Measurements from ENCODE around the gene ANAPC16. TPM values are rescaled to one million over a fixed set of nuclear protein-coding genes. Genes with fewer than 3 reads are reported as not detected.

The ANAPC16 gene
- total RNA-seq, 1 donor from 2014 or later, result 105 TPM

DNA sequence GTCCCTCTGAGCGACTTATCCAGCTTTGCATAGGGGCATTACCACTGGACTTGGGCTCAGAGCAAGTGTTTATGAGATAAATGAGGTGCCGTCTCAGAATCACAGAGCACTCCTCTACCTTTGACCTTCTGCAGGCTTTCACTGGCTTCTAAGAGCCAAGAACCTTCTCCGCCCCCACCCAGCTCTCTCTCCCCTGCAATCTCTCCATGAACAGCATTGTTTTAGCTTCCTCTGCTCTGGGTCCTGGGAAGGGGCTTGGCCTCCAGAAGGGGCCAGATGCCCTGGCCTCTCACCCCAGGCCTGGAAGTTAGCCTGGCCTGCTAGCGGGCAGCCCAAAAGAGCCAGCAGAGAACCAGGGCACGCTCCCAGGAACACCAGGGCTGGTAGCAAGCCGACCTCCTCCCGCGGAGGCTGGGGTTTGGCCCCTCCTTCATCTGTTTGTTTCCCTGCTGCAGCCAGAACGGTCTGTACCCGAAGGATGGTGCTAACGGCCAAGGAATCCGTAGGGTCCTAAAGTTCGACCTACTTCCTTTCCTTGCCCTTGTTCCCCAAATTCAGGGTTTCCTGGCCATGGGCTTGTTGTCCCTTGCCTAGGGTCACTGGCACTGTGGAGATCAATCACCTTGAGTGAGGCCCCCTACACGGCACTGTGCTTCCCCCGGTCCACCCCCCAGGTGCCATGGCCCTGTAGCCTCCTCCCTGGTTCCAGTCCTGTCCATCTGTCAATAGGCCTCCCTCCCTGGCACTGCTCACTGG, 39.2 kb downstream of the ANAPC16 start:
- no peak for DNase-seq (ENCODE audit: low read depth)
- no peak overlapping the region for H3K4me3 ChIP-seq (ENCODE audit: low read depth, low read length)

DNA sequence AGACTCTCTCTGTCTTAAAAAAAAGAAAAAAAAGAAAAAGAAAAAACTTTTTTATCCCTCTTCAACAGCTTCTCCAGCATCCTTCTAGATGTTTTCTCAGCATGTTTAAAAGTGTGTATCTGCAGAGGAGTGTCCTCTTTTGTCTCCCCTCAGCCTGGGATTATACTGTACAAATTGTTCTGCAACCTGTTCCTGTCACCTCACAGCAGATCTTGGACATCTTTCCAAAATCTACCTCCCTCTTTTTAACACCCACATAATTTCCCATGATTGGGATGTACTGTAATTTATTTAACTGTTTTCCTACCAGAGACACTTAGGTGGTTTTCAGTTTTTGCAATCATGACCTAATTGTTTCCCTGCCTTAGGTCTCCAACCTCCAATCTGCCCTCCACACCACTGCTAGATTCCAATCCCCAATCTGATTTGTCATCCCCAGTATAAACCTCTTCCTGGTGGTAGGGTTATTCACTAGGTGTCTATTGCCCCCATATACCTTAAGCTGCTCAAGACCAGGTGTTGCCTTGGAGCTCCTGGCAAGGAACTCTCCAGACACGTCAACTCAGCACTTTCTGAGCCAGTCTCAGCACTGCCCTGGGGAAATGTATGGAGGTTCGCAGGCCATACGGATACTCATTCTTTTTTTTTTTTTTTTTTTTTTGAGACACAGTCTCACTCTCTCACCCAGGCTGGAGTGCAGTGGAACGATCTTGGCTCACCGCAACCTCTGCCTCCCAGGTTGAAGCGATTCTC, 40.3 kb downstream of the ANAPC16 start:
- no peak overlapping the region for H3K4me3 ChIP-seq (ENCODE audit: low read depth, low read length)
- TF ChIP-seq, protein P1, sequence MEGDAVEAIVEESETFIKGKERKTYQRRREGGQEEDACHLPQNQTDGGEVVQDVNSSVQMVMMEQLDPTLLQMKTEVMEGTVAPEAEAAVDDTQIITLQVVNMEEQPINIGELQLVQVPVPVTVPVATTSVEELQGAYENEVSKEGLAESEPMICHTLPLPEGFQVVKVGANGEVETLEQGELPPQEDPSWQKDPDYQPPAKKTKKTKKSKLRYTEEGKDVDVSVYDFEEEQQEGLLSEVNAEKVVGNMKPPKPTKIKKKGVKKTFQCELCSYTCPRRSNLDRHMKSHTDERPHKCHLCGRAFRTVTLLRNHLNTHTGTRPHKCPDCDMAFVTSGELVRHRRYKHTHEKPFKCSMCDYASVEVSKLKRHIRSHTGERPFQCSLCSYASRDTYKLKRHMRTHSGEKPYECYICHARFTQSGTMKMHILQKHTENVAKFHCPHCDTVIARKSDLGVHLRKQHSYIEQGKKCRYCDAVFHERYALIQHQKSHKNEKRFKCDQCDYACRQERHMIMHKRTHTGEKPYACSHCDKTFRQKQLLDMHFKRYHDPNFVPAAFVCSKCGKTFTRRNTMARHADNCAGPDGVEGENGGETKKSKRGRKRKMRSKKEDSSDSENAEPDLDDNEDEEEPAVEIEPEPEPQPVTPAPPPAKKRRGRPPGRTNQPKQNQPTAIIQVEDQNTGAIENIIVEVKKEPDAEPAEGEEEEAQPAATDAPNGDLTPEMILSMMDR (IDR thresholded peaks at IDR 0.05; ENCODE audit: insufficient read depth, low read length, poor library complexity, severe bottlenecking), result no peak
- H3K27me3 ChIP-seq (ENCODE audit: control insufficient read depth, insufficient read depth, low read length), result no peaks in the 10 kb centered on the region
- no peak for DNase-seq (ENCODE audit: low read depth)
- H3K36me3 ChIP-seq (ENCODE audit: control insufficient read depth, insufficient read depth, low read length), result no peaks in the 10 kb centered on the region

More for the DNA sequence above, 39.2 kb downstream of the ANAPC16 start:
- no peaks in the 10 kb centered on the region for H3K36me3 ChIP-seq (ENCODE audit: control insufficient read depth, insufficient read depth, low read length)
- TF ChIP-seq, protein P1 (IDR thresholded peaks at IDR 0.05; ENCODE audit: insufficient read depth, low read length, poor library complexity, severe bottlenecking), result no peak
- no peaks in the 10 kb centered on the region for H3K27me3 ChIP-seq (ENCODE audit: control insufficient read depth, insufficient read depth, low read length)

DNA sequence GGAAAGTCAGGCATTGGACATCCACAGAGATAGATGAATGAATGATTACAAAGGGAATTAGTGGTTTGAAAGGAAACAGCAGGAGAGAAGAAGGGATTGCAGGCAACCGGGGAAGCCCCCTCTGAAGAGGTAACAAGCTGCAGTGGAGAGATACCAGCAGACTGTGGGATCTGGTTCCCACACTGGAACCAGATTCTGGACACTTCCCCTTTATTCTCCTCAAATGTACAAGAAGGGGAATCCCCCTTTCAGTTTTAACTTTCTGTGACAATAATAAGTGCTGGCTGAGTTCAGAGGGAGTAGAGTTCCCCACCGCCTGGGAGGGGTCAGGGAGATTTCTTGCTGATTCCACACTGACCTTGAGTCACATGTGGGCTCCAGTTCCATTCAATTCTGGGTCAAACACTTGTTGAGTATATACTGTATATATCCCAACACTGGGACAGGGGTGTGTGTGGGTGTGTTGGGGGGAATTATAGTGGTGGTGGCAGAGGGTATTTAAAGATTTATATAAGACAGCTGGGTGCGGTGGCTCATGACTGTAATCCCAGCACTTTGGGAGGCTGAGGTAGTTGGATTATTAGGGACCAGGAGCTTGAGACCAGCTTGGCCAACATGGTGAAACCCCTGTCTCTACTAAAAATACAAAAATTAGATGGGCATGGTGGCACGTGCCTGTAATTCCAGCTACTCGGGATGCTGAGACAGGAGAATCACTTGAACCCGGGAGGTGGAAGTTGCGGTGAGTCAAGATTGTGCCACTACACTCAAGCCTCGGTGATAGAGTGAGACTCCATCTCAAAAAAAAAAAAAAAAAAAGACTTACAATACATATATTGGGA, 41.5 kb downstream of the ANAPC16 start:
- no peaks in the 10 kb centered on the region for H3K36me3 ChIP-seq (ENCODE audit: control insufficient read depth, insufficient read depth, low read length)
- H3K4me3 ChIP-seq (ENCODE audit: low read depth, low read length), result no peak overlapping the region
- no peaks in the 10 kb centered on the region for H3K27me3 ChIP-seq (ENCODE audit: control insufficient read depth, insufficient read depth, low read length)
- TF ChIP-seq, protein P1 (IDR thresholded peaks at IDR 0.05; ENCODE audit: insufficient read depth, low read length, poor library complexity, severe bottlenecking), result no peak
- DNase-seq (ENCODE audit: low read depth), result no peak

DNA sequence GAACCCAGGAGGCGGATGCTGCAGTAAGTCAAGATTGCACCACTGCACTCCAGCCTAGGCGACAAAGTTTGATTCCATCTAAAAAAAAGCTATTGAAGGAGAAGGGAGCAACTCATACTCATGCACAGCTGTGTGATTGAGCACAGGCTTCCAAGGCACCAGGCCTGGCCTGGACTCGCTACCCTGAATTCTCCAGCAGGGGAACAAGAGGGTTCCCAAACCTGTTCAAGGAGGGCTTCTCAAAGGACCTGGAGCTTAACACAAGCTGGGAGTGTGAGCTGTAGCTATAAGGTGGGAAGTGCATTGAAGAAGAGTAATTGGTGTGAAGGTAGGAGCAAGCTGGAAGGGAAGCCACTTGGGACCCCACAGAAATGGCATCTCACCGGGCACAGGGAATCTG, 42.8 kb downstream of the ANAPC16 start:
- Histone ChIP-seq H3K27me3 (ENCODE audit: control insufficient read depth, insufficient read depth, low read length) (no peaks in the 10 kb centered on the region), H3K4me3 (ENCODE audit: low read depth, low read length) (no peak overlapping the region), H3K36me3 (ENCODE audit: control insufficient read depth, insufficient read depth, low read length) (no peaks in the 10 kb centered on the region)
- TF ChIP-seq, protein P1 (IDR thresholded peaks at IDR 0.05; ENCODE audit: insufficient read depth, low read length, poor library complexity, severe bottlenecking), result no peak
- no peak for DNase-seq (ENCODE audit: low read depth)

DNA sequence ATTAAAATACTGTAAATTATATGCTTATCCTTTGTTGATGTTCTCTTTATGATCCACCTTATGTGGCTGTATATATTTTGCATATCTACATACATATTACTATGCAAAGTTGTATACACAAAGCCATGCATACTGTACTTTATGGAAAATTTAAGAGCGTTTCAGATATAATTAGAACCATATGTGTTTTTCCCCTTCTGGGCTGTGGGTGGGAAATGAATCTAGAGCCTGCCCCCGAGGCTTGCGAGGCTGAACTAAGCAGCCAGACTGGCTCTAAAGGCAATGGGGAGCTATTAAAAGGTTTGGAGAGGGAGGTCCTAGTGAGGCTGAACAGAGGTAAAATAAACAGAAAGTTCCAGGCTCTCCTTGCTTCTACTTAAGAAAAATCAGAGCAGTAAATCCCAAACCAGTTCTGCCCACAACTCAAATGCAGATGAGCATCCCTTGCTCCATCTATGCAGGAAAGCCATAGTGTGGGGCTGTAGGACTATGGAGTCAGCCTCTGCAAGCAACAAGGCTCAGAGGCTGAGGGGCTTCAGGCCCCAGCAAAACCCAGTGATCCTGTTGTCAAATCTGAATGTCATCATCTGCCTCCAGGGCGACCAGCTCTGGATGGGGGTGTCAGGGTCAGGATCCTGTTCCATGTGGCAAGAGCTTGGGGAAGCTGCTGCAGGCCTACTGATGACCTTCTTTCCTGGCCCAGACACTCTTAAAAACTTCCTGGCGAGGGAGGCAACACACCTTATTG, 43.9 kb downstream of the ANAPC16 start:
- no peak overlapping the region for H3K4me3 ChIP-seq (ENCODE audit: low read depth, low read length)
- no peak for DNase-seq (ENCODE audit: low read depth)
- TF ChIP-seq, protein P1 (IDR thresholded peaks at IDR 0.05; ENCODE audit: insufficient read depth, low read length, poor library complexity, severe bottlenecking), result no peak
- H3K36me3 ChIP-seq (ENCODE audit: control insufficient read depth, insufficient read depth, low read length), result no peaks in the 10 kb centered on the region
- no peaks in the 10 kb centered on the region for H3K27me3 ChIP-seq (ENCODE audit: control insufficient read depth, insufficient read depth, low read length)

All from kidney epithelial cell (primary cell).